Measurements from ENCODE around the gene NCKAP5.

GRCh38 chr2:132943829-132944228 is 624.4 kb downstream of the NCKAP5 start:
- TF ChIP-seq CTCF (IDR thresholded peaks at IDR 0.05; ENCODE audit: insufficient read depth, low read length) (no peak), REST (IDR thresholded peaks at IDR 0.05; ENCODE audit: insufficient replicate concordance, low read depth) (no peak)

Data from HL-60 (cell line).